ENCODE measurements around the gene MBNL2.

DNA sequence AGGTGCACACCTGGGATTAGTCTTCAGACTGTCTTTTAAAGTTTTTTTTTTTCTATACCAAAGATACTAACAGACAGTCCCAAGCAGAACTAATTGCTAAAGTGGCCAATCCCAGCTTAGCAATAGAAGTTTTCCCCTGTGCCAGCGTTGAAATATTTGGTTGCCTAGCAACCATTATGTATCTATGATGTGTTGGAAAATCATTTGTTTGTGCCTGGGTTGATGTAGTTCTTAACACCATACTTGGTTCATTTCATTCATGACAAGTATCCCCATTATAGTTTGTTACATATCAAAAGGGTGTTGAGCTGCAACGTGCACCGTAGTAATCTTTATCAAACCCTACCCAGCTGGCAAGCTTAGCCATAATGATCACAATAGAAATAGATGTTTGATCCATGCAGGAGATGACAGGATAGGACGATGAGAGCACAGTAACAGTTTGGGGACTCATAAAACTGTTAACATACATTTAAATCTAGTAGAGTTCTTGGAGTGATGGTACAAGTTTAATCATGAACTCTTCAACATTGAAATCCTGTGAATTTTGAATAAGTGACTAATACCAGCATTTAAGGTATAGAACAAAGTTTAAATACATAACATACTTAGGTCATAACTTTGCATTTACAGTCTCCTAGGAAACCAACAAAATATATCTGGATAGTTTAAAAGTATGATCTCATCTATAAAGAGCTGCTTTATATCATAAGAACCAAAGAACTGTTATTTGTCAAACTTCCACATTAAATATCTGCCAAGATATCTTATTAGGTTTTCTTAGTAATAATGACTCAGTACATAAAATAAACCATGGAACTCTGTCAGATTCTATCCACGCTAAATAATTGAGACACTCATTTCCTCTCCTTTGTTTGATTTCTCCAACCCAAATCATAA lies 73.4 kb downstream of the MBNL2 start:
- TF ChIP-seq, protein P1, sequence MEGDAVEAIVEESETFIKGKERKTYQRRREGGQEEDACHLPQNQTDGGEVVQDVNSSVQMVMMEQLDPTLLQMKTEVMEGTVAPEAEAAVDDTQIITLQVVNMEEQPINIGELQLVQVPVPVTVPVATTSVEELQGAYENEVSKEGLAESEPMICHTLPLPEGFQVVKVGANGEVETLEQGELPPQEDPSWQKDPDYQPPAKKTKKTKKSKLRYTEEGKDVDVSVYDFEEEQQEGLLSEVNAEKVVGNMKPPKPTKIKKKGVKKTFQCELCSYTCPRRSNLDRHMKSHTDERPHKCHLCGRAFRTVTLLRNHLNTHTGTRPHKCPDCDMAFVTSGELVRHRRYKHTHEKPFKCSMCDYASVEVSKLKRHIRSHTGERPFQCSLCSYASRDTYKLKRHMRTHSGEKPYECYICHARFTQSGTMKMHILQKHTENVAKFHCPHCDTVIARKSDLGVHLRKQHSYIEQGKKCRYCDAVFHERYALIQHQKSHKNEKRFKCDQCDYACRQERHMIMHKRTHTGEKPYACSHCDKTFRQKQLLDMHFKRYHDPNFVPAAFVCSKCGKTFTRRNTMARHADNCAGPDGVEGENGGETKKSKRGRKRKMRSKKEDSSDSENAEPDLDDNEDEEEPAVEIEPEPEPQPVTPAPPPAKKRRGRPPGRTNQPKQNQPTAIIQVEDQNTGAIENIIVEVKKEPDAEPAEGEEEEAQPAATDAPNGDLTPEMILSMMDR (IDR thresholded peaks at IDR 0.05; ENCODE audit: poor library complexity) = no peak
- TF ChIP-seq EZH2 (IDR thresholded peaks at IDR 0.05; ENCODE audit: borderline replicate concordance) = no peak
- TF ChIP-seq EZH2phosphoT487 (IDR thresholded peaks at IDR 0.05; ENCODE audit: low read depth, severe bottlenecking, unreplicated experiment) = no peak
